Thyroid gland (tissue), 4 donors: Measurements from ENCODE around the gene RTN4.

Source experiments
- POLR2A ChIP-seq, 2 donors: fragments of 450-650 bp; IDR thresholded peaks; one replicate each; pipeline ENCODE4 v1.6.1; 2017; ENCODE audit warnings: antibody characterized with exemption in 2 of 2, mild to moderate bottlenecking in 2 of 2, moderate library complexity in 1 of 2
- TF ChIP-seq, protein P1 (sequence below), 6 experiments: fragments of 200-600 bp in 3 of 6; fragments of 450-650 bp in 3 of 6; sonication (generic) in 3 of 6; IDR thresholded peaks; one replicate each; pipeline ENCODE4 v1.5.1; 2016 to 2019; ENCODE audit warnings: antibody characterized with exemption in 6 of 6, mild to moderate bottlenecking in 2 of 6, inconsistent platforms in 1 of 6, moderate library complexity in 1 of 6

DNA sequence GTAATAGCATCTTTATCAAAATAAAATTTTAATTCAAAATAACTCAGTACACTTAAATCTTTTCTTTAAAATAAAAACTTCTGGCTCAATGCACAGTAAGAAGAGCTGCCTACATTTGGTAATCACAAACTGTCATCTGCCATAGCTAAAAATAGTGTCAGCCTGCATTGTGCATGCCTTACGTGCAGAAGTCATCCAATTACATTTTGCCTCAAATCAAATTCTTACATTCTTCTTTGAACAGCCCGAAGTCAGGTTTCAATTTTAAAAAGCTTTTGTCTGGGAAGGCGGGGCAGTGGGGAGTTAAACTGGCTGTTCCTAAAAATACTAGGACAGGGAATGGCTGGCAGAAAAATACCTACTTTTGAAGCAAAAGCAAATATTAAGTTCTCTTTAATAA lies 51.1 kb downstream of the RTN4 start:
- TF ChIP-seq, protein P1, sequence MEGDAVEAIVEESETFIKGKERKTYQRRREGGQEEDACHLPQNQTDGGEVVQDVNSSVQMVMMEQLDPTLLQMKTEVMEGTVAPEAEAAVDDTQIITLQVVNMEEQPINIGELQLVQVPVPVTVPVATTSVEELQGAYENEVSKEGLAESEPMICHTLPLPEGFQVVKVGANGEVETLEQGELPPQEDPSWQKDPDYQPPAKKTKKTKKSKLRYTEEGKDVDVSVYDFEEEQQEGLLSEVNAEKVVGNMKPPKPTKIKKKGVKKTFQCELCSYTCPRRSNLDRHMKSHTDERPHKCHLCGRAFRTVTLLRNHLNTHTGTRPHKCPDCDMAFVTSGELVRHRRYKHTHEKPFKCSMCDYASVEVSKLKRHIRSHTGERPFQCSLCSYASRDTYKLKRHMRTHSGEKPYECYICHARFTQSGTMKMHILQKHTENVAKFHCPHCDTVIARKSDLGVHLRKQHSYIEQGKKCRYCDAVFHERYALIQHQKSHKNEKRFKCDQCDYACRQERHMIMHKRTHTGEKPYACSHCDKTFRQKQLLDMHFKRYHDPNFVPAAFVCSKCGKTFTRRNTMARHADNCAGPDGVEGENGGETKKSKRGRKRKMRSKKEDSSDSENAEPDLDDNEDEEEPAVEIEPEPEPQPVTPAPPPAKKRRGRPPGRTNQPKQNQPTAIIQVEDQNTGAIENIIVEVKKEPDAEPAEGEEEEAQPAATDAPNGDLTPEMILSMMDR (IDR thresholded peaks at IDR 0.05) = no peak
- no peak for TF ChIP-seq POLR2A (IDR thresholded peaks at IDR 0.05)
